ENCODE measurements around the gene ZNF710. TPM values are rescaled to one million over a fixed set of nuclear protein-coding genes. Genes with fewer than 3 reads are reported as not detected.

ZNF710 gene
- total and polyA plus RNA-seq, 9 of the 15 experiments (the other 6 are each of a cell fraction or from before 2014, with no cell fraction given), result 0.56 to 14.2 (median 5.2) TPM

GRCh38 chr15:90029024-90029423, 27.9 kb downstream of the ZNF710 start (continued):
- TF ChIP-seq PKNOX1 (IDR thresholded peaks at IDR 0.05) (no peak), THAP12 (CRISPR knock-in tag; IDR thresholded peaks at IDR 0.05) (no peak), TCF3 (CRISPR knock-in tag; IDR thresholded peaks at IDR 0.05) (no peak), POLR2H (tag; IDR thresholded peaks at IDR 0.05; ENCODE audit: low read depth) (no peak), TAF9B (IDR thresholded peaks at IDR 0.05; ENCODE audit: partially characterized antibody) (no peak), POLR2B (IDR thresholded peaks at IDR 0.05; ENCODE audit: low read depth, partially characterized antibody) (no peak)

GRCh38 chr15:90030376-90030775, 29.3 kb downstream of the ZNF710 start:
- ChIA-PET POLR2A (interaction anchor here (0.6 kb wide), 1 partner anchor 27 kb away, joined by 3 read pairs; no protein-coding TSS in a partner anchor), CTCF (ENCODE audit: low intra/inter-chr PET ratio) (no interaction called here)
- over 99% methylated on average over 7 of the region's 8 CpGs for WGBS (ENCODE audit: insufficient coverage, low coverage, missing lambda C conversion rate)
- H3K9ac ChIP-seq (ENCODE audit: insufficient read depth in 1 of 2, low read depth in 2 of 2, low read length in 2 of 2), result no peak overlapping the region
- H2AFZ ChIP-seq (ENCODE audit: low read depth, low read length), result no peak overlapping the region
- ATAC-seq (no peak), FAIRE-seq (no peak), DNase-seq (ENCODE audit: extremely low read depth in 1 of 4, low spot score in 3 of 4) (no peak)
- no peaks in the 10 kb centered on the region for H3K9me1 ChIP-seq (ENCODE audit: control insufficient read depth, insufficient read depth, low read length)
- no peaks in the 10 kb centered on the region for H3K27me3 ChIP-seq (ENCODE audit: control insufficient read depth in 2 of 2, insufficient read depth in 2 of 2, low read length in 2 of 2)
- H3K79me2 ChIP-seq (ENCODE audit: control insufficient read depth, insufficient read depth, low read length), result no peaks in the 10 kb centered on the region
- H3K9me3 ChIP-seq (replicated peaks; ENCODE audit: control insufficient read depth, insufficient read depth, low read depth, low read length), result no peaks in the 10 kb centered on the region
- H3K4me2 ChIP-seq (ENCODE audit: insufficient read depth, low read length), result no peak overlapping the region
- no peaks in the 10 kb centered on the region for H4K20me1 ChIP-seq (replicated peaks; ENCODE audit: control insufficient read depth, insufficient read depth, low read length)
- in situ Hi-C loops (cut with MboI), result no loop called here
- intact Hi-C loops (cut with micrococcal nuclease), result no loop called here
- BruUV-seq (replicated peaks), result no TSS peak
- no peaks in the 10 kb centered on the region for H3K36me3 ChIP-seq (ENCODE audit: control insufficient read depth, insufficient read depth, low read length)
- H3K27ac ChIP-seq (ENCODE audit: extremely low read depth, low read depth, low read length), result no peak overlapping the region
- no peak overlapping the region for H3K4me3 ChIP-seq
- peaks cover 12 to 21% of the 10 kb centered on the region in 2 experiments for H3K4me1 ChIP-seq (replicated peaks in 1 of 2; ENCODE audit: control insufficient read depth in 2 of 2, insufficient read depth in 2 of 2, low read length in 2 of 2)
- TF ChIP-seq BRCA1 (IDR thresholded peaks at IDR 0.05), result no peak
- TF ChIP-seq BRCA1 (CRISPR knock-in tag; IDR thresholded peaks at IDR 0.05), result no peak
- peak; percentile 56; the same call in 1 of the 2 replicates for TF ChIP-seq BCOR (IDR thresholded peaks at IDR 0.05)
- TF ChIP-seq HNRNPUL1 (IDR thresholded peaks at IDR 0.05; ENCODE audit: low read length), result no peak
- no peak for TF ChIP-seq MTF1 (CRISPR knock-in tag; IDR thresholded peaks at IDR 0.05; ENCODE audit: borderline replicate concordance)
- peak; percentile 21 for TF ChIP-seq RBM25 (IDR thresholded peaks at IDR 0.05; ENCODE audit: low read depth, low read length, severe bottlenecking)
- no peak for TF ChIP-seq TRIM28 (IDR thresholded peaks at IDR 0.05)

Measured in K562 (cell line).